MM.1S (cell line): ENCODE results near the gene WASHC3.
"Not testable (repeated sequence)": the region's sequence is repeated elsewhere in the genome, so short reads cannot be mapped to it uniquely, and the experiment has no call there.

Experiments
- DNase-seq: peaks from one replicate; pipeline ENCODE4 v3.0.0-alpha.2; 2015
- H2AFZ ChIP-seq: fragments of 300-600 bp; sonication (generic); 2 replicates; pipeline ENCODE4 v1.6.0; 2016; ENCODE audit warnings: antibody characterized with exemption, low read length
- H3F3A ChIP-seq: fragments of 300-600 bp; sonication (generic); 2 replicates; pipeline ENCODE4 v1.6.1; 2016; ENCODE audit warnings: mild to moderate bottlenecking, antibody characterized with exemption, low read length, moderate library complexity, mixed read lengths; ENCODE audit not compliant: insufficient read depth
- H3K27ac ChIP-seq: fragments of 300-600 bp; sonication (generic); 2 replicates; pipeline ENCODE4 v1.5.1; 2016; ENCODE audit warnings: mild to moderate bottlenecking, low read length
- H3K27me3 ChIP-seq: fragments of 300-600 bp; sonication (generic); replicated peaks from 2 replicates; pipeline ENCODE4 v1.6.0; 2016; ENCODE audit warnings: low read length; ENCODE audit not compliant: insufficient read depth
- H3K36me3 ChIP-seq: fragments of 300-600 bp; sonication (generic); replicated peaks from 2 replicates; pipeline ENCODE4 v1.6.1; 2016; ENCODE audit warnings: mild to moderate bottlenecking, low read length, mixed read lengths; ENCODE audit not compliant: insufficient read depth
- H3K4me1 ChIP-seq: fragments of 300-600 bp; sonication (generic); 2 replicates; pipeline ENCODE4 v1.6.1; 2016; ENCODE audit warnings: low read length, mixed read lengths
- H3K4me2 ChIP-seq: fragments of 300-600 bp; sonication (generic); 2 replicates; pipeline ENCODE4 v1.6.0; 2016; ENCODE audit warnings: low read depth, low read length
- H3K4me3 ChIP-seq: fragments of 300-600 bp; sonication (generic); 2 replicates; pipeline ENCODE4 v1.5.1; 2016; ENCODE audit warnings: low read length, mixed read lengths
- H3K79me2 ChIP-seq: fragments of 300-600 bp; sonication (generic); 2 replicates; pipeline ENCODE4 v1.6.1; 2016; ENCODE audit warnings: mixed run types, low read length, mixed read lengths
- H3K9ac ChIP-seq: fragments of 300-600 bp; sonication (generic); 2 replicates; pipeline ENCODE4 v1.6.1; 2016; ENCODE audit warnings: low read length, mixed read lengths
- H3K9me2 ChIP-seq: fragments of 300-600 bp; sonication (generic); replicated peaks from 2 replicates; pipeline ENCODE4 v1.6.1; 2016; ENCODE audit warnings: mild to moderate bottlenecking, low read length, mixed read lengths; ENCODE audit not compliant: insufficient read depth
- H3K9me3 ChIP-seq: fragments of 300-600 bp; sonication (generic); replicated peaks from 2 replicates; pipeline ENCODE4 v1.6.1; 2016; ENCODE audit warnings: mild to moderate bottlenecking, low read length, mixed read lengths; ENCODE audit not compliant: insufficient read depth
- H4K20me1 ChIP-seq: fragments of 300-600 bp; sonication (generic); 2 replicates; pipeline ENCODE4 v1.6.1; 2016; ENCODE audit warnings: mild to moderate bottlenecking, low read length, moderate library complexity, mixed read lengths; ENCODE audit not compliant: insufficient read depth
- EZH2 ChIP-seq: fragments of 300-600 bp; sonication (generic); optimal IDR thresholded peaks from 2 replicates; pipeline ENCODE3; 2017; ENCODE audit warnings: low read depth, mild to moderate bottlenecking, antibody characterized with exemption, low read length, mixed read lengths
- EZH2phosphoT487 ChIP-seq: fragments of 300-600 bp; sonication (generic); IDR thresholded peaks from 2 replicates; pipeline ENCODE4 v1.6.1; 2018; ENCODE audit warnings: antibody characterized with exemption, low read length
- TF ChIP-seq, protein P1 (sequence below): fragments of 300-600 bp; sonication (generic); IDR thresholded peaks from 2 replicates; pipeline ENCODE4 v1.5.1; 2016; ENCODE audit warnings: antibody characterized with exemption, low read length, mixed read lengths

WASHC3 gene

DNA sequence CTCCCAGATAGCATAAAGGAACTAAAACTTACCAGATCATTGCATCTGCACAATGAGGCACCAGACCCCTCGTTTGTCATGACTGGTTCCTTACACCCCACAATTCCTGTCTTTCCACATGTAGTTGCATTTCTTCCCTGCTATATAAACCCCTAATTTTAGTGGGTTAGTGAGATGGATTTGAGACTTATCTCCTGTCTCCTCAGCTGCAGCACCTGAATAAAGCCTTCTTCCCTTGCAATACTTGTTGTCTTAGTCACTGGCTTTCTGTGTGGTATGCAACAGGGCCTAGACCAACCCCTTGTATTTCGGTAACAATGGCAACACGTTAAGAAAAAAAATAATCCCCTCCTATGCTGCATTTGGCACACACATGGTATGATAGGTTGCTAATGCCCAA is 45.1 kb upstream of the WASHC3 start:
- no peaks in the 10 kb centered on the region for H3F3A ChIP-seq
- no peaks in the 10 kb centered on the region for H3K27me3 ChIP-seq
- H3K79me2 ChIP-seq: no peaks in the 10 kb centered on the region
- no peaks in the 10 kb centered on the region for H3K9me2 ChIP-seq
- H3K4me3 ChIP-seq: no peak overlapping the region
- no peak overlapping the region for H3K4me2 ChIP-seq
- no peak for DNase-seq
- H4K20me1 ChIP-seq: no peaks in the 10 kb centered on the region
- TF ChIP-seq, protein P1, sequence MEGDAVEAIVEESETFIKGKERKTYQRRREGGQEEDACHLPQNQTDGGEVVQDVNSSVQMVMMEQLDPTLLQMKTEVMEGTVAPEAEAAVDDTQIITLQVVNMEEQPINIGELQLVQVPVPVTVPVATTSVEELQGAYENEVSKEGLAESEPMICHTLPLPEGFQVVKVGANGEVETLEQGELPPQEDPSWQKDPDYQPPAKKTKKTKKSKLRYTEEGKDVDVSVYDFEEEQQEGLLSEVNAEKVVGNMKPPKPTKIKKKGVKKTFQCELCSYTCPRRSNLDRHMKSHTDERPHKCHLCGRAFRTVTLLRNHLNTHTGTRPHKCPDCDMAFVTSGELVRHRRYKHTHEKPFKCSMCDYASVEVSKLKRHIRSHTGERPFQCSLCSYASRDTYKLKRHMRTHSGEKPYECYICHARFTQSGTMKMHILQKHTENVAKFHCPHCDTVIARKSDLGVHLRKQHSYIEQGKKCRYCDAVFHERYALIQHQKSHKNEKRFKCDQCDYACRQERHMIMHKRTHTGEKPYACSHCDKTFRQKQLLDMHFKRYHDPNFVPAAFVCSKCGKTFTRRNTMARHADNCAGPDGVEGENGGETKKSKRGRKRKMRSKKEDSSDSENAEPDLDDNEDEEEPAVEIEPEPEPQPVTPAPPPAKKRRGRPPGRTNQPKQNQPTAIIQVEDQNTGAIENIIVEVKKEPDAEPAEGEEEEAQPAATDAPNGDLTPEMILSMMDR: no peak
- TF ChIP-seq EZH2: no peak
- no peak for TF ChIP-seq EZH2phosphoT487
- no peak overlapping the region for H2AFZ ChIP-seq
- H3K4me1 ChIP-seq: no peaks in the 10 kb centered on the region
- peaks cover 34% of the 10 kb centered on the region for H3K36me3 ChIP-seq
- no peak overlapping the region for H3K27ac ChIP-seq
- no peaks in the 10 kb centered on the region for H3K9me3 ChIP-seq
- H3K9ac ChIP-seq: no peak overlapping the region

DNA sequence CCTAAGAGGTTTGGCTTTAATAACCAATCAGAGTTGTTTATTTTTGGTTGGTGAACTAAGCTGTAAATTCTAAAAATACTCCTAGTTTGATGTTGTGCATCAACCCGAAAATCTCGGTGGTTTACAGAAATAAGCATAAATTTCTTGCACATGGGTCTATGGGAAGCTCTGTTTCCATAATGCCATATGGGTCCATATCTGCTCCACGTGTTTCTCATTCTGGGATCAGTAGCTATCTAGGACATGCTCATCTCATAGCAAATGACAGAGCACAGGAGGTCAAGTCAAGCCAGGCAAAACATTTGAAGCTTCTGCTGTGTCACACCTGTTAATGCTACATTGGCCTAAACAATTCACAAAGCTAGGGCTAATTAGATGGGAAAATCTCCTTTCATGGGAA is 35.1 kb upstream of the WASHC3 start:
- DNase-seq: peak; percentile 37
- peak overlapping the region; percentile 51 for H3K4me2 ChIP-seq
- 0 out of 2 replicates have a peak, but pooled peaks cover 8% of the 10 kb centered on the region for H3K36me3 ChIP-seq

DNA sequence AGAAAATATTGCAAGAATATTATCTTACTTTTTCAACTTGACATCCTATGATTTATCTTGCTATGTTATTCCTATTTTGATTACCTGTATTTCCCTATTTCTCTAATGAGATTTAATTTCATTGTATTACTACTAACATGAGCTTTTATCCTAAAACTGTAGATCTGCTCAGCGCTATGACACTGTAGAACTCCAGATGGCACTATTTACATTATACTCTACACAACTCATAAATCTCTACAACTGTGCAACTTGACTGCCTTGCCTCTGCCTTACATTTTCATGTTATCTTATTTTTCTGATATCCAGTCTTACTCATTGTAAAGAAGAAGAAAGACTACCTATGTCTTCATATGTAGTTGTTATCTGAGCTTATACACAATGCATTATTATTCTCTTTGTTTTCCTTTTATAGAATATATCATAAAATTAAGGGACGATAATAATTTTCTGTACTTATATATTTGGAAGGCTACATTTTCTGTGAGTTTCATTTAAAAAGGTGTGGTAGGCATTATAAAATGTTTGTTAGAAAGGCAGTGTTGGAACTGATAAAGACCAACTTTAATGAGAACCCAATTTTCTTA is 34.0 kb upstream of the WASHC3 start:
- H3K4me1 ChIP-seq: peaks cover 39% of the 10 kb centered on the region
- H3K9ac ChIP-seq: no peak overlapping the region
- peak; percentile 57 for DNase-seq
- no peaks in the 10 kb centered on the region for H3K9me2 ChIP-seq
- no peaks in the 10 kb centered on the region for H3K27me3 ChIP-seq
- no peak overlapping the region for H2AFZ ChIP-seq
- TF ChIP-seq, protein P1: peak; percentile 74
- TF ChIP-seq EZH2phosphoT487: no peak
- H3K4me3 ChIP-seq: no peak overlapping the region
- peak overlapping the region; percentile 51; the same call in 1 of the 2 replicates for H3K4me2 ChIP-seq
- 0 out of 2 replicates have a peak, but pooled peaks cover 3% of the 10 kb centered on the region for H3K79me2 ChIP-seq
- H3K27ac ChIP-seq: no peak overlapping the region
- no peaks in the 10 kb centered on the region for H3K9me3 ChIP-seq
- H4K20me1 ChIP-seq: no peaks in the 10 kb centered on the region
- 0 out of 2 replicates have a peak, but pooled peaks cover 8% of the 10 kb centered on the region for H3K36me3 ChIP-seq
- no peaks in the 10 kb centered on the region for H3F3A ChIP-seq

More for the DNA sequence above, 35.1 kb upstream of the WASHC3 start:
- Histone ChIP-seq H2AFZ (peak overlapping the region; percentile 9; the same call in 1 of the 2 replicates), H3K9ac (no peak overlapping the region), H3F3A (no peaks in the 10 kb centered on the region), H3K27ac (peak overlapping the region; percentile 39; the same call in 1 of the 2 replicates), H4K20me1 (no peaks in the 10 kb centered on the region), H3K9me2 (no peaks in the 10 kb centered on the region), H3K9me3 (no peaks in the 10 kb centered on the region), H3K4me3 (no peak overlapping the region), H3K4me1 (peaks cover 39% of the 10 kb centered on the region), H3K27me3 (no peaks in the 10 kb centered on the region), H3K79me2 (0 out of 2 replicates have a peak, but pooled peaks cover 3% of the 10 kb centered on the region)
- TF ChIP-seq EZH2 (no peak), EZH2phosphoT487 (no peak)

DNA sequence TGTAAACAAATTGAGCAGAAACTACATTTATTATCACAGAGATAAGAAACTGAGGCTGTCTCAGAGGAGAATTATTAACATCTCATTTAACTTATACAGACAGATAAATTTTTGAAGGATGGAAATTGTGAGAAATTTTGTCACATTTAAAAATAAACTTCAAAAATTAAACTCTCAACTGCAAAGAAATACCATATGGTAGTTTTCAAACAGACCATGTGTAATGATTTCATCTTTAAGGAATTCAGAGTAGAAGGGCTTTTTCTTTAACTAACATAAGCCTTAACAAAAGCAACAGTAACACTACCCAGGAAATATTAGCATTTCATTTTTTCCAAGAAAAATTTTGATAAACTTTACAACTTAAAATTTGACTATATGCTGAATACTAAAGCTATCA is 31.5 kb upstream of the WASHC3 start:
- no peak overlapping the region for H3K27ac ChIP-seq
- H3K36me3 ChIP-seq: 0 out of 2 replicates have a peak, but pooled peaks cover 3% of the 10 kb centered on the region

DNA sequence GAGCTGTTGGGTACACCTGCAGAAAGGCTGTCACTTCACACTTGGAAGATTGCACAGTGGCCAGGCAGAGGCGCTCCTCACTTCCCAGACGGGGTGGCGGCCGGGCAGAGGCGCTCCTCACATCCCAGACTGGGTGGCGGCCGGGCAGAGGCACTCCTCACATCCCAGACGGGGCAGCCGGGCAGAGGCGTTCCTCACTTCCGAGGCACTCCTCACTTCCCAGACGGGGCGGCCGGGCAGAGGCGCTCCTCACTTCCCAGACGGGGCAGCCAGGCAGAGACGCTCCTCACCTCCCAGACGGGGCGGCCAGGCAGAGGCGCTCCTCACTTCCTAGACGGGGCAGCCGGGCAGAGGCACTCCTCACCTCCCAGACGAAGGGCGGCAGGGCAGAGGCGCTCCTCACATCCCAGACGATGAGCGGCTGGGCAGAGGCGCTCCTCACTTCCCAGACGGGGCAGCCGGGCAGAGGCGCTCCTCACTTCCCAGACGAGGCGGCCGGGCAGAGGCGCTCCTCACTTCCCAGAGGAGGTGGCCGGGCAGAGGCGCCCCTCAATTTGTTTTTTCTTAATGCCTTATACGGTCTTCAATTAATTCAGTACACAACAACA is 27.5 kb upstream of the WASHC3 start:
- H3K27me3 ChIP-seq, H3K9me2 ChIP-seq, H3K4me1 ChIP-seq, H3K27ac ChIP-seq, H4K20me1 ChIP-seq, H3K4me2 ChIP-seq, H2AFZ ChIP-seq, H3K4me3 ChIP-seq, H3F3A ChIP-seq, H3K79me2 ChIP-seq, H3K9me3 ChIP-seq, DNase-seq, H3K36me3 ChIP-seq, H3K9ac ChIP-seq: not testable (repeated sequence)

More for the DNA sequence above, 31.5 kb upstream of the WASHC3 start:
- Histone ChIP-seq H3K9ac (no peak overlapping the region), H3K79me2 (0 out of 2 replicates have a peak, but pooled peaks cover 3% of the 10 kb centered on the region), H3K4me3 (no peak overlapping the region), H3K4me2 (no peak overlapping the region), H3K9me2 (no peaks in the 10 kb centered on the region), H4K20me1 (no peaks in the 10 kb centered on the region), H3K9me3 (no peaks in the 10 kb centered on the region), H3K4me1 (peaks cover 33% of the 10 kb centered on the region), H2AFZ (no peak overlapping the region), H3K27me3 (no peaks in the 10 kb centered on the region), H3F3A (no peaks in the 10 kb centered on the region)
- no peak for DNase-seq
- TF ChIP-seq EZH2 (no peak), EZH2phosphoT487 (no peak)
- TF ChIP-seq, protein P1: no peak
